Uterus (tissue), 4 donors: ENCODE results near the gene DCAF10. TPM values are rescaled to one million over a fixed set of nuclear protein-coding genes. Genes with fewer than 3 reads are reported as not detected.
"Not testable (repeated sequence)": the region's sequence is repeated elsewhere in the genome, so short reads cannot be mapped to it uniquely, and the experiment has no call there.

Source experiments
- DNase-seq, 2 donors: peaks; one replicate each; pipeline ENCODE4 v3.0.0-alpha.2; 2019 to 2020
- H3K27ac ChIP-seq, 2 donors: fragments of 200-600 bp; sonication (generic); 1 replicate in 1 of 2; 2 replicates in 1 of 2; pipeline ENCODE4 v1.5.1; 2016 to 2018
- H3K27me3 ChIP-seq, 2 donors: fragments of 200-600 bp; sonication (generic); one replicate each; pipeline ENCODE4 v1.5.1; 2018 to 2019; ENCODE audit warnings: control low read depth in 1 of 2
- H3K36me3 ChIP-seq, 2 donors: fragments of 200-600 bp; sonication (generic); one replicate each; pipeline ENCODE4 v1.5.1; 2019; ENCODE audit warnings: control low read depth in 1 of 2
- H3K4me1 ChIP-seq, 2 donors: fragments of 200-600 bp; sonication (generic); one replicate each; pipeline ENCODE4 v1.5.1; 2018 to 2019; ENCODE audit warnings: control low read depth in 1 of 2
- H3K4me3 ChIP-seq, 2 donors: fragments of 200-600 bp; sonication (generic); 1 replicate in 1 of 2; 2 replicates in 1 of 2; pipeline ENCODE4 v1.5.1; 2018 to 2019; ENCODE audit warnings: mild to moderate bottlenecking in 1 of 2
- H3K9me3 ChIP-seq, 2 donors: fragments of 200-600 bp; sonication (generic); one replicate each; pipeline ENCODE4 v1.5.1; 2019; ENCODE audit warnings: control low read depth in 1 of 2
- CTCF ChIP-seq, 4 experiments: fragments of 200-600 bp in 2 of 4; fragments of 450-650 bp in 2 of 4; sonication (generic) in 2 of 4; IDR thresholded peaks; one replicate each; pipeline ENCODE4 v1.5.1; 2016 to 2019; ENCODE audit warnings: antibody characterized with exemption in 4 of 4, mild to moderate bottlenecking in 2 of 4, moderate library complexity in 1 of 4
- POLR2A ChIP-seq, 2 donors: fragments of 450-650 bp; IDR thresholded peaks; one replicate each; pipeline ENCODE4 v1.6.1; 2016; ENCODE audit warnings: antibody characterized with exemption in 2 of 2, mild to moderate bottlenecking in 1 of 2, moderate library complexity in 1 of 2
- intact Hi-C: fragments of 100-400 bp; cut with DNase I; formaldehyde crosslinking; loops from one replicate; pipeline ENCODE4 v1.15.1; 2023; ENCODE audit warnings: low total_unique reads
- total RNA-seq, 4 donors: library from RNA; depleted of rRNA in 3 of 4; stranded (reverse); fragments of >200 nt in 3 of 4; gene quantifications; one replicate each; pipeline versions ENCODE4 v1.1.0 to v1.2.4, GENCODE V29; 2014 to 2023
- donor health status: DM: yes; HTN: yes; CAD: no.

DCAF10 gene
- total RNA-seq, 4 donors from 2014 or later, result 10.8 to 34.8 (median 29.6) TPM

- no peak for DNase-seq
- intact Hi-C loops, result loop anchor here (5.0 kb wide), 1 partner anchor 444 kb away; no protein-coding TSS in a partner anchor
Observed at GRCh38 chr9:37908698-37909186, 108.1 kb downstream of the DCAF10 start.

GRCh38 chr9:37909326-37909725, 108.7 kb downstream of the DCAF10 start:
- Histone ChIP-seq H3K4me3 (no peak overlapping the region), H3K9me3 (no peaks in the 10 kb centered on the region), H3K27me3 (no peaks in the 10 kb centered on the region), H3K36me3 (no peaks in the 10 kb centered on the region), H3K4me1 (peaks cover 0 to 6% of the 10 kb centered on the region in 2 donors), H3K27ac (no peak overlapping the region)
- no peak for TF ChIP-seq CTCF (IDR thresholded peaks at IDR 0.05)
- TF ChIP-seq POLR2A (IDR thresholded peaks at IDR 0.05), result no peak
- intact Hi-C loops, result loop anchor here (5.0 kb wide), 1 partner anchor 443 kb away; no protein-coding TSS in a partner anchor
- no peak for DNase-seq

More at GRCh38 chr9:37908698-37909186, 108.1 kb downstream of the DCAF10 start:
- no peaks in the 10 kb centered on the region for H3K36me3 ChIP-seq
- H3K4me3 ChIP-seq, result no peak overlapping the region
- TF ChIP-seq CTCF (IDR thresholded peaks at IDR 0.05) (no peak), POLR2A (IDR thresholded peaks at IDR 0.05) (no peak)
- H3K4me1 ChIP-seq, result peaks cover 0 to 6% of the 10 kb centered on the region in 2 donors
- no peaks in the 10 kb centered on the region for H3K27me3 ChIP-seq
- H3K27ac ChIP-seq, result no peak overlapping the region
- H3K9me3 ChIP-seq, result no peaks in the 10 kb centered on the region

GRCh38 chr9:37909836-37910235, 109.2 kb downstream of the DCAF10 start:
- DNase-seq, H3K27me3 ChIP-seq, H3K4me1 ChIP-seq, H3K27ac ChIP-seq, H3K9me3 ChIP-seq, H3K36me3 ChIP-seq, H3K4me3 ChIP-seq: not testable (repeated sequence)
- intact Hi-C loops, result loop anchor here (5.0 to 10.0 kb wide), 4 partner anchors 155 to 452 kb away; partner anchors contain the start of gene SHB

GRCh38 chr9:37910271-37910670, 109.7 kb downstream of the DCAF10 start:
- TF ChIP-seq CTCF (IDR thresholded peaks at IDR 0.05) (no peak), POLR2A (IDR thresholded peaks at IDR 0.05) (no peak)
- intact Hi-C loops, result loop anchor here (5.0 to 10.0 kb wide), 3 partner anchors 155 to 452 kb away; partner anchors contain the start of gene SHB
- no peaks in the 10 kb centered on the region for H3K9me3 ChIP-seq
- H3K4me3 ChIP-seq, result no peak overlapping the region
- no peaks in the 10 kb centered on the region for H3K36me3 ChIP-seq
- H3K4me1 ChIP-seq, result peaks cover 0 to under 1% of the 10 kb centered on the region in 2 donors
- no peak overlapping the region for H3K27ac ChIP-seq
- H3K27me3 ChIP-seq, result no peaks in the 10 kb centered on the region
- DNase-seq, result no peak

- Histone ChIP-seq H3K9me3 (no peaks in the 10 kb centered on the region), H3K36me3 (no peaks in the 10 kb centered on the region), H3K27ac (no peak overlapping the region), H3K27me3 (no peaks in the 10 kb centered on the region), H3K4me1 (no peaks in the 10 kb centered on the region), H3K4me3 (no peak overlapping the region)
- TF ChIP-seq CTCF (IDR thresholded peaks at IDR 0.05) (no peak), POLR2A (IDR thresholded peaks at IDR 0.05) (no peak)
- intact Hi-C loops, result loop anchor here (5.0 to 10.0 kb wide), 3 partner anchors 154 to 451 kb away; partner anchors contain the start of gene SHB
- DNase-seq, result no peak
Observed at GRCh38 chr9:37911271-37911681, 110.7 kb downstream of the DCAF10 start.
